OCI-LY3 (cell line): ENCODE measurements around the gene OPA3.

Experiments
- CTCF ChIP-seq: fragments of 200-600, 300-600 bp; sonication (generic); IDR thresholded peaks from 2 replicates; pipeline ENCODE4 v1.5.1; 2014; ENCODE audit warnings: antibody characterized with exemption, low read length, low read depth
- EZH2phosphoT487 ChIP-seq: fragments of 200-600 bp; shearing (Covaris generic); IDR thresholded peaks from 2 replicates; pipeline ENCODE4 v1.6.1; 2018; ENCODE audit warnings: antibody characterized with exemption, mixed run types, low read depth

GRCh38 chr19:45553464-45553863 is 31.1 kb downstream of the OPA3 start:
- no peak for TF ChIP-seq CTCF
- TF ChIP-seq EZH2phosphoT487: no peak
